ENCODE measurements around the gene SCUBE1.

DNA sequence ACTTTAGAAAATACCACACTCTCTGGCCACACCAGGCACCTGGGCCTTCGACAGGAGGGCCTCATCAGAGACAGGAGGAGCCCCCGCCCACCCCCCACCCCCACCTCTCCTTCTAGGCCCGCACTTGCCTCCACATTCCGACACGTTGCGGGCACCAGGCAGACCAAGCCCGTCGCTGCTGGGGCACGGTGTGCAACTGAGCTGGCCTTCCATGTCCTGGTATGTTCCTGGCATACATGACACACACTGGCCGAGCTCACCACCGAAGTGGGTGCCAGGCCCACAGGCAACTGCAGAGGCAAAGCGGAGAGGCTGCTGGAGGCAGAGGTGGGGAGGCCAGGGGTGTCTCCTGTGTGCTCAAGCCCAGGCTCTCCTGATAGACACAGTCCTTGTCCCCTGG is 129.2 kb downstream of the SCUBE1 start:
- TF ChIP-seq, protein P1, sequence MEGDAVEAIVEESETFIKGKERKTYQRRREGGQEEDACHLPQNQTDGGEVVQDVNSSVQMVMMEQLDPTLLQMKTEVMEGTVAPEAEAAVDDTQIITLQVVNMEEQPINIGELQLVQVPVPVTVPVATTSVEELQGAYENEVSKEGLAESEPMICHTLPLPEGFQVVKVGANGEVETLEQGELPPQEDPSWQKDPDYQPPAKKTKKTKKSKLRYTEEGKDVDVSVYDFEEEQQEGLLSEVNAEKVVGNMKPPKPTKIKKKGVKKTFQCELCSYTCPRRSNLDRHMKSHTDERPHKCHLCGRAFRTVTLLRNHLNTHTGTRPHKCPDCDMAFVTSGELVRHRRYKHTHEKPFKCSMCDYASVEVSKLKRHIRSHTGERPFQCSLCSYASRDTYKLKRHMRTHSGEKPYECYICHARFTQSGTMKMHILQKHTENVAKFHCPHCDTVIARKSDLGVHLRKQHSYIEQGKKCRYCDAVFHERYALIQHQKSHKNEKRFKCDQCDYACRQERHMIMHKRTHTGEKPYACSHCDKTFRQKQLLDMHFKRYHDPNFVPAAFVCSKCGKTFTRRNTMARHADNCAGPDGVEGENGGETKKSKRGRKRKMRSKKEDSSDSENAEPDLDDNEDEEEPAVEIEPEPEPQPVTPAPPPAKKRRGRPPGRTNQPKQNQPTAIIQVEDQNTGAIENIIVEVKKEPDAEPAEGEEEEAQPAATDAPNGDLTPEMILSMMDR (IDR thresholded peaks at IDR 0.05) = no peak
- TF ChIP-seq POLR2A (IDR thresholded peaks at IDR 0.05) = no peak
- TF ChIP-seq EP300 (IDR thresholded peaks at IDR 0.05) = no peak
